Vagina (tissue), 2 donors: ENCODE data around the gene IL6.

Experiments
- POLR2A ChIP-seq, 2 donors: fragments of 450-650 bp; IDR thresholded peaks; one replicate each; pipeline ENCODE4 v1.6.1; 2017; ENCODE audit warnings: antibody characterized with exemption in 2 of 2, mild to moderate bottlenecking in 2 of 2, moderate library complexity in 2 of 2
- POLR2AphosphoS5 ChIP-seq, 2 donors: sonication (generic); formaldehyde crosslinking; IDR thresholded peaks; one replicate each; pipeline ENCODE4 v1.9.0; 2017; ENCODE audit warnings: antibody characterized with exemption in 2 of 2, mild to moderate bottlenecking in 2 of 2, low read depth in 1 of 2; ENCODE audit not compliant: insufficient read depth in 1 of 2
- TF ChIP-seq, protein P1 (sequence below), 3 experiments: fragments of 450-650 bp in 2 of 3; fragments of 200-600 bp in 1 of 3; sonication (generic) in 1 of 3; IDR thresholded peaks; one replicate each; pipeline ENCODE4 v1.5.1; 2017 to 2019; ENCODE audit warnings: antibody characterized with exemption in 3 of 3, mild to moderate bottlenecking in 2 of 3, moderate library complexity in 2 of 3

GRCh38 chr7:22730921-22731654, 4.1 kb downstream of the IL6 start:
- TF ChIP-seq, protein P1, sequence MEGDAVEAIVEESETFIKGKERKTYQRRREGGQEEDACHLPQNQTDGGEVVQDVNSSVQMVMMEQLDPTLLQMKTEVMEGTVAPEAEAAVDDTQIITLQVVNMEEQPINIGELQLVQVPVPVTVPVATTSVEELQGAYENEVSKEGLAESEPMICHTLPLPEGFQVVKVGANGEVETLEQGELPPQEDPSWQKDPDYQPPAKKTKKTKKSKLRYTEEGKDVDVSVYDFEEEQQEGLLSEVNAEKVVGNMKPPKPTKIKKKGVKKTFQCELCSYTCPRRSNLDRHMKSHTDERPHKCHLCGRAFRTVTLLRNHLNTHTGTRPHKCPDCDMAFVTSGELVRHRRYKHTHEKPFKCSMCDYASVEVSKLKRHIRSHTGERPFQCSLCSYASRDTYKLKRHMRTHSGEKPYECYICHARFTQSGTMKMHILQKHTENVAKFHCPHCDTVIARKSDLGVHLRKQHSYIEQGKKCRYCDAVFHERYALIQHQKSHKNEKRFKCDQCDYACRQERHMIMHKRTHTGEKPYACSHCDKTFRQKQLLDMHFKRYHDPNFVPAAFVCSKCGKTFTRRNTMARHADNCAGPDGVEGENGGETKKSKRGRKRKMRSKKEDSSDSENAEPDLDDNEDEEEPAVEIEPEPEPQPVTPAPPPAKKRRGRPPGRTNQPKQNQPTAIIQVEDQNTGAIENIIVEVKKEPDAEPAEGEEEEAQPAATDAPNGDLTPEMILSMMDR (IDR thresholded peaks at IDR 0.05) = no peak
- TF ChIP-seq POLR2A (IDR thresholded peaks at IDR 0.05) = no peak
- TF ChIP-seq POLR2AphosphoS5 (IDR thresholded peaks at IDR 0.05; ENCODE audit: insufficient read depth in 1 of 2, low read depth in 1 of 2) = no peak
